Esophagus mucosa (tissue), 1 donor: ENCODE data around the gene PDP2. TPM values are rescaled to one million over a fixed set of nuclear protein-coding genes. Genes with fewer than 3 reads are reported as not detected.
"Not testable (repeated sequence)": the region's sequence is repeated elsewhere in the genome, so short reads cannot be mapped to it uniquely, and the experiment has no call there.

Experiments used
- ATAC-seq: fragments of 200-7000 bp; cut with Tn5 transposase; one replicate; pipeline ENCODE4 v1.9.1; 2020
- total RNA-seq: library from RNA; stranded (reverse); gene quantifications from one replicate; pipeline ENCODE4 v1.2.4, GENCODE V29; 2023
- donor health status: DM: yes; HTN: yes; CAD: no.

PDP2 gene
- total RNA-seq, 1 donor from 2014 or later = 9.6 TPM

DNA sequence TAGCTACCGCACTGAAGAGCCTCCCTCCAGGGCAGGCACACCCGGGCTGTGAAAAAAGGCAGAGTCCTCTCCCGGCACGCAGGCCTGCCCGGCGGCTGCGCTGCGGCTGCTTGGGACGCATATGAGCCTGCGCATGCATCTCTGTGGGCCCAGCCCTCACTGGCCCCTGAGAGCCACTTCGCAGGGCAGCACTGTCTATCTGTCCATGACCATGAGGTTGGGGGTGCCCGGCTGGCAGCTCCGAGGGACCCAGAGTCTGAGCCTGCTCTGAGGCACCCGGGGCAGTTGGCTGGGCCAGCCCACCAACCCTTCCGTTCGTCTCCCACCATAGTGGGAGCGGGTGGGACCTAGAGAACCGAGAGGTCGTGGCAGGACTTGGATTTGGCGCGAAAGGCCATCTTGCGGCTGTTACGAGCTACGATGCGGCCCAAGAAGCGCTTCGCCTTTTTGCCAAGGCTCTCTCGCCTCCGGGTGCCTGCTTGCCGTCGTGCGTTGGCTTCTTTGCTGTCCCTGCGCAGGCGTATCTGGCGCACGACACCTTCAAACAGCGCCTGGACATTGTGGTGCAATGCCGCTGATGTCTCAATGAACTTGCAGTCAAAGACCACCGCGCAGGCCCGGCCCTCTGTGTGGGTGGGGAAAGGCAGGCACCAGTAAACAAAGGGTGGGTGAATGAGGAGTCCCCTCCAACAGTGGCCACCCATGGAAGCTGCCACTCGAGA, 41.6 kb downstream of the PDP2 start:
- no peak for ATAC-seq

DNA sequence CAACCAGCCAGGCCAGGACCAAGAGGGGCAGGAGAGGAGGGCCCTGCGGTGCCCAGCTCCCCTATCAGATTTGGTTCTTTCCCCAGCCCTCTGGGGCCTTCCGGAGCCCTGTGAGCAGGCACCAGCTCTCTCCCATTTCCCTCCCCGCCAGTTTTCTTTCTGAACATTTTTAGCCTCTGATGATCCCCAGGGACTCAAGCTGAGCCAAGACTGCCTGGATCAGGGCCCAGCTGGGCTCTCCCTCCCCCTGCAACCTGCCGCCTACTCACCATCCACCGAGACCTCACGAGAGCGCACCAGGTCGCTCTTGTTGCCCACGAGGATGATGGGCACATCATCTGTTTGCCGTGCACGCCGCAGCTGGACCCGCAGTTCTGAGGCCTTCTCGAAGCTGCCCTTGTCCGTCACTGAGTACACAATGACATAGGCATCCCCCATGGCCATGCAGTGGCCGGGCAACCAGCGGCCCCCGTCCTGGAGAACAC, 43.0 kb downstream of the PDP2 start:
- no peak for ATAC-seq

DNA sequence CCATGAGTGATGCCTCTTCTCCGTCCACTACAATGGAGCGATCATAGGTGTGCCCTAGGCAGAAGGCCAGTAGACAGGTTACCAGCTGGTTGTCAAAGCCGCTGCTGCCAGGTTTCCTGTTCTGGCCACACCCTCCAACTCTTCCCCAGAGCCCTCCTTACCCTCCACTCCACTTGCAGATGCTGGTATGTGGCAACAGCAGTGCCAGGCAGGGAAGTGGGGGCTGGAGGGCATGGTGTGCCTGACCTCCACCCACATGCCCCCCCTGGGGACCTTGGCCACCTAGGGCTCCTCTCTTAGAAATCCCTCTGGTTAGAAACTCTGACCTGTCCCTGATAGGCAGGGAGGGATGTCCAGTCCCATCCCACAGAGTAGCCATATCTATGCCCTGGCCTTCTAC, 43.6 kb downstream of the PDP2 start:
- ATAC-seq = peak; percentile 56

DNA sequence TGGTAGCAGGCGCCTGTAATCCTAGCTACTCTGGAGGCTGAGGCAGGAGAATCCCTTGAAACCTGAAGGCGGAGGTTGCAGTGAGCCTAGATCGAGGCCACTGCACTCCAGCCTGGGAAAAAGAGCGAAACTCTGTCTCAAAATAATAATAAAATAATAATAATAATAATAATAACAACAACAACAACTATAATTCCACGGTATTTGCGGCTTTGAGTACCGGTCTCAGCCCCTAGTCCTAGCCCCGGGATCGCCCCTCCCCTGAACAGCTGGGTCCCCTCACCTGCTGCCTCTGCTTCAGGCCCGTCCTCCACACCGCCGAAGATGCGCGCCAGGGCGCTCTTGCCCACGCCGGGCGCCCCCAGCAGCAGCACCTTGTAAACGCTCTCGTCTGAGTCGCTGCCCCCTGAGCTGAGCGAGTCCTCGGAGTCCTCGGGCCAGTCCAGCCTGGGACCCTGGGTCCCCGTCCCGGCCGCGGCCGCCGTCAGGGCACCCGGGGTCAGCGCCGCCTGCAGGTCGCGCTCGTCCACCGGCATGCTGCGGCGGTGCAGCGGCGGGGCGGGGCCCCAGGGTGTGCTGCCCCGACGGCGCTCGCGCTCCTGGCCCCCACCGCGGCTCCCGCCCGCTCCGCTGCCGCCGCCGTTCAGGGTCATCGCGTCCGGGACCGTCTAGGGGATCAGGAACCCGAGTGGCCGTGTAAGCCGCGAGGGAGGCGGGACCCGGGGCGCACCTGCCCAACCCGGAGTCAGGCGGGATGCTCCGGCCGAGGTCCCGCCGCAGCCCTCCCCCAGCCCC, 44.4 kb downstream of the PDP2 start:
- ATAC-seq = peak; percentile 41

DNA sequence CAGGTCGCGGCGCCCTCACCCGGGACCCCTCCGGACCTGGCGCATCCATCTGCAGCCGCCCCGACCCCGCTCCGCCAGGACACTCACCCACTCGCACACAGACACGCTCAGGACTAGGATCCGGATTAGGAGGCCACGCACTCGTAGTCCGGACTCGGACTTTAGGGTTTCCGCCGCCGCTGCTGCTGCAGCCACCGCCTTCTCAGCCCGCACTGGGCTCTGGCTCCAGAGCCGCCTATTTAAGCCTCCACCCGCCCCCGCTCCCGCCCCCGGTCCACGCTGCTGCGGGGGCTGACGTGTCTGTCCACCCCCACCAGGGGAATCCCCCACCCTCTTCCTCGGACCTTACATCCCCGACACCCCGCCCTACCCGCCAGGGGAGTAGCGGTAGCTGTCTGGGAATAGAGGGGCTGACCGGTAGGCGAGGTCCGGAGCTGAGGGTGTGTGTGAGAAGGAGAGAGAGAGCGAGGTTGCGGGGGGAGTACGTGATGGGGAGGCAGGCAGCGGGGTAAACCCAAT, 45.1 kb downstream of the PDP2 start, which contains the start of gene RRAD:
Gene RRAD (minus strand): TSS at position 214 of the 519 bp plus-strand sequence. CDS start 356 bp downstream, outside the sequence.
- no peak for ATAC-seq

DNA sequence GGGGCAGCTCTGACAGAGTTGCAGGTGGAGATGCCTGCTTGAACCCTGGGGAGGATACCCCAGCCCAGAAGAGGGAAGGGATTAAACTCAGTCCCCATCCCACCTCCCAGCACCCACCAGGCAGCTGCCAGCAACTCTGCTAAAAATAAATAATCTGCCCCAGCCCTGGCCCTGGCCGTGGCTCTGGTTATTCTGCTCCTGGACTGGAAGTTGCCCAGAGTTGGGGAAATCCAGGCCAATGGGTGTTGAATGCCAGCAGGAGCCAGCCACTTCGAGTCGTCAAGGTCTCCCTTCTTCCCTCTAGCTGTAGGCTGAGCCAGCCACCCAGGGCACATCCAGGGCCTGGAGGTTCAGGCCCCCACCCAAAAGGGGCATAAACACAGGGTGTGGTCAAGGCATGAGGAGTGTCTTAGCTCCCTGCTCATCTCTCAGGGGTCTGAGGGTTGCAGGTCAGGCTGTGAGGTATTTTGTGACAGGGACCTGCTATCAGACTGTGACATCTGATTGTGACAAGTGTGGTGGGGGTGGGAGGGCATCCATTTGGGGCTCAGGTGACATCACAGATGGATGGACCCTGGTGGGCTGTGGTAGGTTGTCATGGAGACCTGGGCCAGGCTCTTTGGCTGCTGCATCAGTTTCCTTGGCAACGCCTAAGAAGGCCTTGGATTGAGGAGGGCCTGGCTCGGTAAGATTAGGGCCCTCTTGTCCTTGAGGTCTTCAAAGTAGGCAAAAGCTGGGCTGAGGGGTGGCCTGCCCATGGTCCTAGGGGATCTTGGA, 46.0 kb downstream of the PDP2 start:
- no peak for ATAC-seq

DNA sequence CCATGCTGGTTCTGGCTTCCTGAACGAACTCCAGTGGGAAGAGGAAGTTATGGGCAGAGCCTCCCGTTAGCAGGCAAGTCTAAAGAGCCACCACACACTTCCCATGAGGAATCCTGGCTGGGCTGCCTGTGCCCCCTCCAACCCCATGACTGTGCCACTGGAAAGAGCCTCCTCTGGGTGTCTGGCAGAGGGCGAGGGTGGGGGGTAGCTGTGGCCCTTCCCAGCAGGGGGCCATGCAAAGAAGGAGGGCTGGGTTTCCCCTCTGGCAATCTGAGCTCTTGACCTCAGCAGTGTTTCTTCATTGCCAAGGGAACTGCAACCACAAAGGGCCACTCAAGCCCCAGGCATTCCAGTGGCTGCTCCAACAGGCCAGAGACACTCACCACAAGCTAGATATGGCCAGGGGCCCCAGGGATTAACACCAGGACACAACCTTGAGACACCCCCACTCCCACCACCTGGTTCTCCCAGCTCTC, 46.7 kb downstream of the PDP2 start:
- ATAC-seq = no peak

DNA sequence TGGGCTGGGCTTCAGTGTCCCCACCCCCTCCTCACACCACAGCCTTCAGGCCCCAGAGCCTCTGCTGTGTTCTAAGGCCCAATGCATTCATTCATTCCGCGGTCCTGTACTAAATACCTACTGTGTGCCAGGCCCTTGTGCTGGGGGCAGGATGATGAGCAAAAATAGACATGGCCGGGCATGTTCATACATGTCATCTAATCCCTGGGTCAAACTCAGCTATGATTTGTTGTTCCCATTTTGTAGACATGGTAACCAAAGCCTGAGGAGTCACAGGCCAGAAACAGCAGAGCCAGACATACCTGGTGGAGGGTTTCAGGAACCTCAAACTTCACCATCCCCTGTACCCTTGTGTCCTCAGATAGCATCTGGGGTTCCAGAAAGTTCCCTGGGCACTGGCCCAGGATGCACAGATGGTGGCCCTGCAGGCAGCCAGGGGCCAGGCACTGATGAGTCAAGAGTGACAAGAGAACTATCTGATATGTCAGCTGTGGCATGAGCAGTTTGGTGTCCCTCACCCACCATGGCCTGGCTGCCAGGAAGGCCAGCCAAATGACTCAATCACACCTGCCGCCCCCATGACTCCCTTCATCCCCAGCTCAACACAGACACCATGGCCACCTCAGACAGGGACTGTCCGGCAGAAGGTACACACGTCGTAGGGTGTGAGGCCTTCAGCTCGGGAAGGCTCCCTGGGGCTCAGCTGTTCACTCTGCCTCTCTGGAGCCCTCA, 47.8 kb downstream of the PDP2 start:
- ATAC-seq = peak; percentile 0

DNA sequence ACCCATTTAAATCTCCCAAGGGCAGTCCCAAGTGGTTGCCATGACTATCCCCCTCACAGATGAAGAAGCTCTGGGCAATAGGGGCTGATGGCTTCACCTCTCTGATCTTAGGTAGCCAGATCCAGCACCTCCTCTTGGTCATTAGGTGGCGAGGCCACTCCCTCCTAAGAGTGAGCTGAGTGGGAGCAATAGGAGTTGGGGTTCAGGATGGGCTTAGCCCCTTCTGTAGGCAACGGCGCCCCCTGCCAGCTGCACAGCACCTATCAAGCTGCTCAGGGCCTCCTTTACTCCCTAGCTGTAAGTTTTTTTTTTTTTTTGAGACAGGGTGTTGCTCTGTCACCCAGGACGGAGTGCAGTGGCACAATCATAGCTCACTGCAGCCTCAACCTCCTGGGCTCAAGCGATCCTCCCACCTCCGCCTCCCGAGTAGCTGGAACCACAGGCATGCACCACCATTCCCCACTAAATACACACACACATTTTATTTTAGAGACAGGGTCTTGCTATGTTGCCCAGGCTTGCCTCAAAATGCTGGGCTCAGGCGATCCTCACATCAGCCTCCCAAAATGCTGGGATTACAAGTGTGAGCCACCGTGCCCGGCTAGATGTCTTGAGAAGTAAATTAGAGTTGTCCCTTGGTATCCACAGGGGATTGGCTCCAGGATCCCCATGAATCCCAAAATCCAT, 48.5 kb downstream of the PDP2 start:
- peak; percentile 33 for ATAC-seq

DNA sequence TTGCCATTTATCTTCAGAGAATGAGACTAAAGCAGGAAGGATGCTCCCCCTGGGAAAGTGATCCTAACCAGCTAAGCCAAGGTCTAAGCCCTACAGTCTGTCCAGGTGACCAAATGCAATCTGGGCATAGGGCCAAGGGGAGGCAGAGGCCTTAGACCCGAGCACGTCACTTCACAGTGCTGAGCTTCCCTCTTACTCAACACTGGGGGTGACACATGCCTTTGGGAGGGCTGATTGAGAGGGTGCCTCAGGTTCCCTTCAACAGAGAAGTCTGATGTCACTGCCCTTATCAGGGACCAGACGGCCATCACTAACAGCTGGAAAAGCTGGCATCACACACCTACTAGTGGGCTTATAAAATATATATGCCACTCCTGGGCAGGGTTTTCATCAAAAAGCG, 49.9 kb downstream of the PDP2 start:
- peak; percentile 47 for ATAC-seq

DNA sequence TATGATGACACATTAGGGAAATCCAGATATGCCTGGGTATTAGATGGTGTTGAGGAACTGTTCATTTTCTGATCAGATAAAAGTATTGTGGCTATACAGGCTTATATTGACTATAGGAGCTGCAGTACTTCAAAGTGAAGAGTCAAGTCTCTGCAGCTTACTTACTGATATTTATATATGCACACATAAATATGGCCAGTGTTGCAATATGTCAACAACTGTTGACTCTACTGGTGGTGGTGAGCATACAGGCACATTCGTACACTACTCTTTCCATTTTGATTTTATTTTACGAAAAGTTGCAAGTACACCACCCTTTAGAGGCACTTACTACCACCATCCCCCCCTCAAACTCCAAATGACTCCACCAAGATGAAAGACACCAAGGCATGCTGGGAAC, 51.4 kb downstream of the PDP2 start:
- no peak for ATAC-seq

DNA sequence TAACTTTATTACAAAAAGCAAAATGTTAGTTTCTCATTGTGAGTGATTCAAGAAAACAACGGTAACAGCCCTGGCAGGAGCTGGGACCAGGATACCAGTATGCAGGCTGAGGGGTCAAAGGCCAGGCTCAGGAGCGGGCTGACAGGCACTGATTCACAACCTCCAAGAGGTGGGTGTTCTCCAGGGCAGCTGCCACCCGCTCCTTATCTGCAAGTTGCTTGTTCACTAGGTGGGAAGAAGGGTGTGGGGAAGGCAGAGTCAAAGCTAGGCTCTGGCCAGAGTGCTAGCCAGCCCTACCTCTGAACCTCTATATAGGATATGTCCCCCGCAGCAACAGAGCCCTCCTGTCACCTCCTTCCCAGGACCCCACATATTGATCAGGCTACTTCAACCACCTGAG, 51.8 kb downstream of the PDP2 start:
- no peak for ATAC-seq

DNA sequence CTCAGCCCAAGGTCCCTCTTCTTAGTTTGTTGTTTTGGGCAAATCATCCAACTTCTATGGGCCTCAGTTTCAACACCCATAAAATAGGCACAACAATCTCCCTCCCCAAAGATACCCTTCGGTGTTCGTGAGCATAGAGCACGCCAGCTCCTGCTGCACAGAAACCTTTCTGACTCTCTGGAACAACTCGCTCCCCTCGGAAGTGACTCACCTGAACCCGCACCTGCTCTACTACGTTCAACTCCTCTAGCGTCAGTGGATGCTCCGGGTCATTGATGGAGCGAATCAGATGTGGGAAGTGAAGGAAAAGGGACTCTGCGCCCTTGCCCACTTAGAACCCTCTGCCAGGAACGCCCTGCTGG, 53.4 kb downstream of the PDP2 start:
- peak; percentile 51 for ATAC-seq

DNA sequence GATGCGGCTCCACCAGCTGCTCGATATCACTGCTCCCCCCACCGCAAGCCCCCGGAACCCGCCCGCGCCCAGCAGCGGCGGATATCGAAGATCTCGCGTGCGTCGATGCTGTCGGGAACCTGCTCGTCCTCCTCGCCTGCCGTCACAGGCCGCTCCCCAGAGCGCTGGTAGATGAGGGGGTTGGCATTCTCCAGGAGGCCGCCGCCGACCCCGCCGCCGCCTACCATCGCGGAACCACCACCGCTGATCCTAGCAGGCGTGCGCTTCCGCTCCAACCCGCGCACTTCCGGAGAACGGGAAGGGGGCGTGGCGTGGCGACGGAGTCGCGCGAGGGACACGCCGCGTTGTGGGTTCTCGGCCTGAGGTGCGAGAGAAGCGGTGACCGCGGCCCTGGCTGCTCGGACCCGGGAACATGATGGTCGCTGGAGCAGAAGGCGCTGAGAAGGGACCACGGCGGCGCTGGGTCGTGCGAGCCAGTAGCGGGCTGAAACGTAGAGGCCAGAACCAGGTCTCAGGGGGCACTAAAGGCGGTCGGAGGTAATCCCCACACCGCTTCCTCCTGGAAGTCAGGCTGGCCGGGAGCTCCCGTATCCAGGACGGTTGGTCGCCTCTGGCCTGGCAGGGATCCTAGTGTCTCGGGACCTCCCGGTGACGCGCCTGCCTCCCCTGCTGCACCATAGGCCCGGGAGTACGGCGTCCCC, 54.0 kb downstream of the PDP2 start, which contains the start of gene CIAO2B:
Gene CIAO2B (minus strand): TSS at position 265 of the 701 bp plus-strand sequence. CDS start 38 bp downstream, at position 227.
- peak; percentile 74 for ATAC-seq

DNA sequence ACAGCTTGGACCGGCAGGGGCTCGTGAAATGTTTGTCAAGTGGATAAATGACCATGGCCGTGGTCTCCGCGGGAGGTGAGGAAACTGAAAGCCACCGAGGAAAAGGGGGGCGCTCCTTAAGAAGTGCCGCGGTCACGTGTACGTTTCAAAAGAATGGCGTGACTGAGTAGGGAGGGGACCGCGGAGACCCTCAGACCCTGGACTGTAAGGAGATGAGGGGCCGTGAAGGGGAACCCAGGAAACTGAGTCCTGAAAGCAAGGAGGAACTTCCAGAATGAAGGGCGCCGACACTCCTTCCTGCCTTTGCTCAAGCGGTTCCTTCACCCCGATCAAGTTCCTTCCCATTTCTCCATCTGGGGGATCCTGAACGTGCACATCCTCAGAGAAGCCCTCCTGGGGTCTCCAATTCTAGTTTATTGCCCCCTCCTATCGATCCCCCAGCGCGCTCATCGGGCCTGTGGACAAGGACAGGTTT, 54.6 kb downstream of the PDP2 start:
- not testable (repeated sequence) for ATAC-seq

DNA sequence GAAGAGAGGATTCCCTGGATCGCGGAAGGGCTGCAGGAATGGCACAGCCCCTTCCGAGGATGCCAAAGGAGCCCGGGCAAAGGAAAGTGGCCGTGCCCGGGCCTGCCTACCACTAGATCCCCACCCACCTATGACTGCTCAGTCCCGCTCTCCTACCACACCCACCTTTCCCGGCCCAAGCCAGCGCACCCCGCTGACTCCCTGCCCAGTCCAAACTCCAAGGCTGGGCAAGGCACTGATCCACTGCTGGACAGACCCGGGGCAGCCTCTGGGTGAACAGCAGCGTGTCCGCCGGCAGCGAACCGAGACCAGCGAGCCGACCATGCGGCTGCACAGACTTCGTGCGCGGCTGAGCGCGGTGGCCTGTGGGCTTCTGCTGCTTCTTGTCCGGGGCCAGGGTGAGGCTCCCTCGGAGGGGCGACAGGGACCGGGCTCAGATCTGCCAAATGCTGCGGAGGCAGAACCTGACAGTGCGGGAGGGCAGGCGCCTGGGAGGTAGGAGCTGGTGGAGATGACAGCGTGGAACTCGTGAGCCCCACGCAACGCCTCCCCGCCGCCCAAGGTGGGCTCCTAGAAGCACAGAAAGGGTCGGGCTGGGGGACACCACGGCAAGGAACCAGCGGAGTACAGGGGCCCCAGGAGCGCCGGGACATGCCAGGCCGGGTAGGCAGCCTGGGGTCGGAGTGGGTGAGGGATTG, 55.1 kb downstream of the PDP2 start, which contains the start of gene CES2:
Gene CES2 (plus strand): TSS at position 203 of the 698 bp plus-strand sequence. CDS start 120 bp downstream, at position 323.
- ATAC-seq = peak; percentile 83

DNA sequence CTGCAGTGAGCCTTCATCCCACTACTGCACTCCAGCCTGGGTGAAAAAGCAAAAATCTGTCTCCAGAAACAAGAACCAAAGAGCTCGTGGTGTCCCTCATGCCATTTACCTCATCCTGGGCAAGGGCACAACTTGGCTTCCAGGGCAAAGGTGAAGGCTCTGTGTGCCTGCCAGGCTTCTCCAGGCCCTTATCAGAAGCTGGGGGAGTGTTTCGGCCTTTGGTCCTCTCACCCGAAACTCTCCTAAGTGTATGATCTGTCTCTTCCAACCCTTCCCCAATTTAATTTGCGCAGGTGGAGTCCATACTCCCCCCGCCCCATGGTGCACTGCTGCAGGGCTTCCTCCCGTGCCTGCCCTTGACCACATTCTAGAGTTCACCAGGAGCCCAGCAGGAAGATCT, 56.1 kb downstream of the PDP2 start:
- ATAC-seq = no peak

DNA sequence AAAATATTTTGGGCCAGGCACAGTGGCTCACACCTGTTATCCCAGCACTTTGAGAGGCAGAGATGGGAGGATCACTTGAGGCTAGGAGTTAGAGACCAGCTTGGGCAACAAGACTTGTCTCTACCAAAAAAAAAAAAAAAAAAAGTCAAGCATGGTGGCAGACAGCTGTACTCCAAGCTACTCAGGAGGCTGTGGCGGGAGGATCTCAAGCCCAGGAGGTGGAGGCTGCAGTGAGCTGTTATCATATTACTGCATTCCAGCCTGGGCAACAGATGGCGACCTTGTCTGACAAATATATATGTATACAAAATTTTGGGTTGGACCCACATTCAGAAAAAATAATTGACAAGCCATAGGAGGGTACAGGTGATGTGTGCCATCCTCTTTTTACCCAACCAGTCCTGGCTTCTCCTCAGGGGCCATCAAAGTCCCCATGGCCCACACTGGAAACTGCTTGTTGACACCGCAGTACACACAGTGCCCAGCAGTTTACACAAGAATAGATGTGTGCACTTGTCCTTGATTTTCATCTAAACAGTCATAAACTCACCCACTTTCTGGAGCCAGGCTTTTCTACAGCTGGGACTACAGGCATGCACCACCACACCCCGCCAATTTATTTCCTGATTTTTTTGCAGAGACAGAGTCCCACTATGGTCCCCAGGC, 56.7 kb downstream of the PDP2 start:
- no peak for ATAC-seq
